ENCODE measurements around the gene APC. TPM values are rescaled to one million over a fixed set of nuclear protein-coding genes. Genes with fewer than 3 reads are reported as not detected.

APC gene
- total RNA-seq, 6 donors from 2014 or later, result 38.4 to 95.3 (median 71.6) TPM

DNA sequence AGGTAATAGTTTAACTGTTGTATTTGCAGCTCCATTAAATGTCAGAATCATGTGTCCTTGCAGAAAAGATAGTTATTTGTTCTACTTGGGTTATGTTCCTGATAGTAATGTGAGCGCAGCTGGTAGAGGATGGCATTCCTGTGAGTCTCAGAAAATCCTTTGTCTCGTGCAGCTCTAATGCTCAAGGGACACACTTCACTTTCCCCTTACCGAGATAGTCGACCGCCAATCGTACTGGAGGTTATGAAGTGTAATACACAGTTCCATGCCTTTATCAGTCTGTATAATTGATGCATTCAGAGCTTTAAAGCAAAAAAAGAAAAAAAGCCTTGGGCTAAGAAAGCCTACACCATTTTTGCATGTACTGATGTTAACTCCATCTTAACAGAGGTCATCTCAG is 63.2 kb downstream of the APC start:
- TF ChIP-seq, protein P1, sequence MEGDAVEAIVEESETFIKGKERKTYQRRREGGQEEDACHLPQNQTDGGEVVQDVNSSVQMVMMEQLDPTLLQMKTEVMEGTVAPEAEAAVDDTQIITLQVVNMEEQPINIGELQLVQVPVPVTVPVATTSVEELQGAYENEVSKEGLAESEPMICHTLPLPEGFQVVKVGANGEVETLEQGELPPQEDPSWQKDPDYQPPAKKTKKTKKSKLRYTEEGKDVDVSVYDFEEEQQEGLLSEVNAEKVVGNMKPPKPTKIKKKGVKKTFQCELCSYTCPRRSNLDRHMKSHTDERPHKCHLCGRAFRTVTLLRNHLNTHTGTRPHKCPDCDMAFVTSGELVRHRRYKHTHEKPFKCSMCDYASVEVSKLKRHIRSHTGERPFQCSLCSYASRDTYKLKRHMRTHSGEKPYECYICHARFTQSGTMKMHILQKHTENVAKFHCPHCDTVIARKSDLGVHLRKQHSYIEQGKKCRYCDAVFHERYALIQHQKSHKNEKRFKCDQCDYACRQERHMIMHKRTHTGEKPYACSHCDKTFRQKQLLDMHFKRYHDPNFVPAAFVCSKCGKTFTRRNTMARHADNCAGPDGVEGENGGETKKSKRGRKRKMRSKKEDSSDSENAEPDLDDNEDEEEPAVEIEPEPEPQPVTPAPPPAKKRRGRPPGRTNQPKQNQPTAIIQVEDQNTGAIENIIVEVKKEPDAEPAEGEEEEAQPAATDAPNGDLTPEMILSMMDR (IDR thresholded peaks at IDR 0.05), result no peak
- TF ChIP-seq POLR2AphosphoS5 (IDR thresholded peaks at IDR 0.05) (no peak), EP300 (IDR thresholded peaks at IDR 0.05) (no peak), POLR2A (IDR thresholded peaks at IDR 0.05) (no peak)
- peaks cover 0 to 30% (median 0%) of the 10 kb centered on the region in 4 donors for H3K36me3 ChIP-seq
- no peak for DNase-seq
- 95 to 97% methylated on average over 6 of the region's 6 CpGs for WGBS, 2 donors
- no peaks in the 10 kb centered on the region for H3K27me3 ChIP-seq
- no peaks in the 10 kb centered on the region for H3K9me3 ChIP-seq
- no peak overlapping the region for H3K4me3 ChIP-seq
- ATAC-seq (ENCODE audit: low FRiP score in 2 of 2), result no peak
- H3K27ac ChIP-seq, result no peak overlapping the region
- H3K4me1 ChIP-seq, result no peaks in the 10 kb centered on the region

DNA sequence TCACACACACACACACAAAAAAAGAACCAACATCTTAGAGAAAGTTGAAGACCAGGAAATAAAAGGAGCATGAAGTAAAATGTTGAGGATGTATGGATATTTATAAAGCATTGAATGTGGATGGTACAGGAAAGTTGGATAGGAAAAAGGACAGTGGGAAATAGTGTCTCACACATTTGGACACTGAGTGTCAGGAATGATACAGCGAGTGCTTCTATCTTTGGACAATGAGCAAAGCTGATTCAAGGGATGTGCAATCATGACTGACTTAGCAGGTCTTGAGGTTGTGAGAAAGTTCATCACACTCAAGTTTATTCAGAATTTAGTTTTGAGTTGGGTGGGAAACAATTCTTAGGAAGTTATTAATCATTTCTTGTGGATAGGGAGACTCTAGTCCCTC is 73.3 kb downstream of the APC start:
- no peaks in the 10 kb centered on the region for H3K27me3 ChIP-seq
- no peak overlapping the region for H3K4me3 ChIP-seq
- H3K27ac ChIP-seq, result no peak overlapping the region
- DNase-seq (no peak), ATAC-seq (ENCODE audit: low FRiP score in 2 of 2) (no peak)
- peaks cover 0 to 36% (median 6%) of the 10 kb centered on the region in 4 donors for H3K36me3 ChIP-seq
- H3K9me3 ChIP-seq, result no peaks in the 10 kb centered on the region
- TF ChIP-seq POLR2A (IDR thresholded peaks at IDR 0.05) (no peak), POLR2AphosphoS5 (IDR thresholded peaks at IDR 0.05) (no peak), EP300 (IDR thresholded peaks at IDR 0.05) (no peak)
- TF ChIP-seq, protein P1 (IDR thresholded peaks at IDR 0.05), result no peak
- WGBS, 2 donors, result 100% methylated on average over 1 of the region's 1 CpG
- H3K4me1 ChIP-seq, result no peaks in the 10 kb centered on the region

DNA sequence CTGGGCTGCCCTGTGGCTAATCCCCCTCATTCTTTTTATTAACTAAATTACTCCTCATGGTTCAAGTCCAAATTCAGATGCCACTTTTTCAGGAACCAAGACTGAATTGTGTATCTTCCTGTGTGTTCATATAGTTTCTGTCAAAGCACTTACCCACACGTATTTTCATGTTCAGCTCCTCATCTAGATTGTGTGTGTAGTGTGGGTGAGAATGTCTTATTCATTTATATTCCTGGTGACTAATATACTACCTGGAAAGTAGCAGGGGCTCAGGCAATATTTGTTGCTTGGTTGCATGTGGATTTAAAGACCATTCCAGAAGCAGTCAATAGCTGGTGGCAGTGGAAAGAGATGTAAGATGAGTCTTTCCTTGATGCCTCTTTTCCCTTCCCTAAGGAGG is 74.9 kb downstream of the APC start:
- WGBS, 2 donors, result 95 to 100% methylated on average over 1 of the region's 1 CpG
- TF ChIP-seq EP300 (IDR thresholded peaks at IDR 0.05) (no peak), POLR2AphosphoS5 (IDR thresholded peaks at IDR 0.05) (no peak), POLR2A (IDR thresholded peaks at IDR 0.05) (no peak)
- TF ChIP-seq, protein P1 (IDR thresholded peaks at IDR 0.05), result no peak
- no peaks in the 10 kb centered on the region for H3K9me3 ChIP-seq

DNA sequence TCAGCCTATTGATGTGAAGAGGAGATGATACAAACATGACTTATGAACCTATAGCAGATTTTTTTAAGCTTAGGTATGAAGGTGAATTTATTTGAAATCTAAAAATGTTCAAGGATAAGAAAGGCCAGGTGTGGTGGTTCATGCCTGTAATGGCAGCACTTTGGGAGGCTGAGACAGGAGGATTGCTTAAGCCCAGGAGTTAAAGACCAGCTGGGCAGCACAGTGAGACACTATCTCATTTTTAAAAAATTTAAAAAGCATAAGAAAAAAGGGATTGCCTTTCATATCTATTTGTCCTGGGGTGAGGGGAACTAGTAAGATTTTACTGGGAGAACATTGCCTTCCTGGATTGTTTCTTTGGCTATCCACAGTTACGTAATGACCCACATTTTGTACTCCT is 82.6 kb downstream of the APC start:
- ATAC-seq (ENCODE audit: low FRiP score in 2 of 2) (no peak), DNase-seq (no peak)
- Histone ChIP-seq H3K4me3 (no peak overlapping the region), H3K27ac (no peak overlapping the region), H3K4me1 (no peaks in the 10 kb centered on the region), H3K27me3 (no peaks in the 10 kb centered on the region), H3K9me3 (no peaks in the 10 kb centered on the region), H3K36me3 (peaks cover 0 to 84% (median 21%) of the 10 kb centered on the region in 4 donors)
- WGBS, 2 donors, result 94 to 100% methylated on average over 1 of the region's 1 CpG
- no peak for TF ChIP-seq POLR2AphosphoS5 (IDR thresholded peaks at IDR 0.05)
- TF ChIP-seq POLR2A (IDR thresholded peaks at IDR 0.05), result no peak
- no peak for TF ChIP-seq EP300 (IDR thresholded peaks at IDR 0.05)
- TF ChIP-seq, protein P1 (IDR thresholded peaks at IDR 0.05), result no peak

More for the DNA sequence above, 74.9 kb downstream of the APC start:
- Histone ChIP-seq H3K4me3 (no peak overlapping the region), H3K36me3 (peaks cover 0 to 52% (median 7%) of the 10 kb centered on the region in 4 donors), H3K27ac (no peak overlapping the region), H3K27me3 (no peaks in the 10 kb centered on the region), H3K4me1 (no peaks in the 10 kb centered on the region)
- DNase-seq (no peak), ATAC-seq (ENCODE audit: low FRiP score in 2 of 2) (no peak)

DNA sequence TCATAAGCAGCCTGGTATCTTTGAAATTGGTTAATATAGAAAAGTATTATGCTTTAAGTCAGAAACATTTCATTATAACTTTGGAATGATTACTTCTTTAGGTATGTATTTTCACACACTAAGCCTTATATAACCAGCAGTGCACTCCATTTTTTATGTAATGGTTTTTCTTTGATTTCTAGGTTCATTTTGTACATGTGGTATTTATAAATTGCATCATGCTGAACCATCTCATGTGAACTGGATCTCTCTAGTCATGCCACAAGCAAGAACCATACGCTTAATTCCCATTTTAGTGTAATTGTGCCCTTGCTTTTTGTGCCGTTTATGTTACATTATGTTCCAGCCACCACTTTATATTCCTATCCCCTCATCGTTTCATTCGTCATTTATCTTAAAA is 84.8 kb downstream of the APC start:
- H3K36me3 ChIP-seq, result peaks cover 3 to 75% (median 18%) of the 10 kb centered on the region in 4 donors
- TF ChIP-seq POLR2AphosphoS5 (IDR thresholded peaks at IDR 0.05), result no peak
- TF ChIP-seq, protein P1 (IDR thresholded peaks at IDR 0.05), result no peak
- TF ChIP-seq EP300 (IDR thresholded peaks at IDR 0.05), result no peak
- no peak for TF ChIP-seq POLR2A (IDR thresholded peaks at IDR 0.05)
- H3K4me1 ChIP-seq, result no peaks in the 10 kb centered on the region
- WGBS, 2 donors, result 83 to 96% methylated on average over 4 of the region's 4 CpGs
- ATAC-seq (ENCODE audit: low FRiP score in 2 of 2) (no peak), DNase-seq (no peak)
- H3K9me3 ChIP-seq, result no peaks in the 10 kb centered on the region
- no peak overlapping the region for H3K27ac ChIP-seq
- no peak overlapping the region for H3K4me3 ChIP-seq
- H3K27me3 ChIP-seq, result no peaks in the 10 kb centered on the region

All from upper lobe of left lung (tissue), 6 donors.